Endothelial cell of umbilical vein (primary cell): ENCODE data around the gene LIPE. TPM values are rescaled to one million over a fixed set of nuclear protein-coding genes. Genes with fewer than 3 reads are reported as not detected.

Experiments used
- BruUV-seq: library from RNA; stranded (reverse); fragments of 400-500 nt; replicated peaks from 2 replicates; lab custom pipeline; 2021; lab: Mats Ljungman, UMichigan
- CTCF ChIA-PET: fragments of 300-600, 350-600 bp; sonication (Branson Sonifier 250); formaldehyde crosslinking; loops from one replicate; lab custom pipeline; 2021; ENCODE audit warnings: antibody characterized with exemption, inconsistent platforms; lab: Charles Lee
- POLR2A ChIA-PET: fragments of 300-600, 350-600 bp; sonication (Branson Sonifier 250); formaldehyde crosslinking; loops from one replicate; lab custom pipeline; 2021; ENCODE audit warnings: antibody characterized with exemption, inconsistent platforms; lab: Charles Lee
- DNase-seq: peaks from one replicate; pipeline ENCODE4 v3.0.0-alpha.2; 2011; ENCODE audit warnings: low read depth, low spot score
- FAIRE-seq: peaks from 2 replicates; lab custom pipeline; 2011; peaks lifted over from hg19 to GRCh38; lab: Jason Lieb, UNC
- H2AFZ ChIP-seq: 2 replicates; pipeline ENCODE4 v1.6.0; 2012; ENCODE audit warnings: low read depth, low read length, control low read depth, inconsistent platforms
- H3K27ac ChIP-seq: 2 replicates; pipeline ENCODE4 v1.5.1; 2011; ENCODE audit warnings: low read depth, mild to moderate bottlenecking, control low read depth, low read length, moderate library complexity; ENCODE audit not compliant: insufficient read depth
- H3K27me3 ChIP-seq, 2 experiments: 2 replicates each; pipeline versions ENCODE4 v1.6.0 to v1.6.1; 2011; ENCODE audit warnings: low read length in 2 of 2, mixed read lengths in 1 of 2; ENCODE audit not compliant: control insufficient read depth in 2 of 2, insufficient read depth in 2 of 2
- H3K36me3 ChIP-seq, 2 experiments: 2 replicates in 1 of 2; 3 replicates in 1 of 2; pipeline ENCODE4 v1.5.1; 2011; ENCODE audit warnings: low read length in 2 of 2, mild to moderate bottlenecking in 1 of 2, moderate library complexity in 1 of 2; ENCODE audit not compliant: control insufficient read depth in 2 of 2, insufficient read depth in 2 of 2; ENCODE audit errors: extremely low read depth in 1 of 2
- H3K4me1 ChIP-seq: 3 replicates; pipeline ENCODE4 v1.5.1; 2011; ENCODE audit warnings: mild to moderate bottlenecking, low read length; ENCODE audit not compliant: control insufficient read depth, insufficient read depth; ENCODE audit errors: extremely low read depth
- H3K4me2 ChIP-seq: 2 replicates; pipeline ENCODE4 v1.6.1; 2011; ENCODE audit warnings: low read length, control low read depth, mixed read lengths; ENCODE audit not compliant: insufficient read depth
- H3K4me3 ChIP-seq, 3 experiments: fragments of 200-600 bp in 1 of 3; sonication (generic), shearing (Covaris generic) in 1 of 3; replicated peaks in 1 of 3; 2 replicates each; pipeline ENCODE4 v1.5.1; 2011 to 2016; ENCODE audit warnings: control low read depth in 3 of 3, low read length in 3 of 3, mild to moderate bottlenecking in 2 of 3, inconsistent platforms in 1 of 3, low read depth in 1 of 3, moderate library complexity in 1 of 3; ENCODE audit not compliant: insufficient read depth in 1 of 3
- H3K79me2 ChIP-seq: 2 replicates; pipeline ENCODE4 v1.6.0; 2012; ENCODE audit warnings: low read length, inconsistent platforms; ENCODE audit not compliant: control insufficient read depth, insufficient read depth
- H3K9ac ChIP-seq: replicated peaks from 2 replicates; pipeline ENCODE3; 2011; ENCODE audit warnings: low read length, control low read depth; ENCODE audit not compliant: insufficient read depth; ENCODE audit errors: extremely low read depth
- H3K9me1 ChIP-seq: replicated peaks from 3 replicates; pipeline ENCODE4 v1.6.0; 2011; ENCODE audit warnings: mild to moderate bottlenecking, low read length; ENCODE audit not compliant: control insufficient read depth, insufficient read depth; ENCODE audit errors: extremely low read depth
- H3K9me3 ChIP-seq: replicated peaks from 2 replicates; pipeline ENCODE4 v1.5.1; 2012; ENCODE audit warnings: low read length, inconsistent platforms; ENCODE audit not compliant: control insufficient read depth, insufficient read depth
- H4K20me1 ChIP-seq: replicated peaks from 2 replicates; pipeline ENCODE3; 2011; ENCODE audit warnings: mild to moderate bottlenecking, low read length; ENCODE audit not compliant: control insufficient read depth, insufficient read depth; ENCODE audit errors: extremely low read depth
- EZH2 ChIP-seq: IDR thresholded peaks from 2 replicates; pipeline ENCODE4 v1.6.1; 2012; ENCODE audit warnings: borderline replicate concordance, low read depth, mild to moderate bottlenecking, moderate library complexity, low read length, inconsistent platforms; ENCODE audit not compliant: severe bottlenecking
- GATA2 ChIP-seq: IDR thresholded peaks from 2 replicates; pipeline ENCODE4 v1.7.0; 2011; ENCODE audit warnings: low read depth, mild to moderate bottlenecking, moderate library complexity, mixed read lengths, low read length; ENCODE audit not compliant: insufficient read length, insufficient read depth
- MYC ChIP-seq: IDR thresholded peaks from one replicate; pipeline ENCODE4 v1.6.1; 2011; ENCODE audit warnings: mild to moderate bottlenecking, low read depth, low read length
- dilution Hi-C: fragments of 300-500 bp; cut with MboI; formaldehyde crosslinking; loops from one replicate; pipeline ENCODE4 v1.15.0; 2019; ENCODE audit warnings: low sequenced_read_pairs; ENCODE audit not compliant: extremely low pct_ligation_motif_present
- intact Hi-C: fragments of 100-400 bp; cut with micrococcal nuclease; formaldehyde crosslinking; loops from one replicate; pipeline ENCODE4 v1.10.0; 2022
- polyA plus RNA-seq, 4 experiments: library from polyadenylated mRNA; depleted of rRNA in 3 of 4; stranded (reverse) in 3 of 4; unstranded in 1 of 4; fragments of >200 nt; gene quantifications; 2 replicates each; pipeline versions ENCODE4 v1.2.1 to v1.2.3, GENCODE V29; 2011 to 2012; ENCODE audit warnings: missing spikeins in 1 of 4
- total RNA-seq: library from RNA; stranded (reverse); gene quantifications from 2 replicates; pipeline ENCODE4 v1.2.3, GENCODE V29; 2021
- TF ChIP-seq, protein P1 (sequence below), 2 donors: IDR thresholded peaks; 1 replicate in 1 of 2; 2 replicates in 1 of 2; pipeline ENCODE4 v1.5.1; 2011; ENCODE audit warnings: low read length in 2 of 2, mild to moderate bottlenecking in 2 of 2, moderate library complexity in 2 of 2, control low read depth in 1 of 2, inconsistent platforms in 1 of 2, low read depth in 1 of 2; ENCODE audit not compliant: insufficient read depth in 1 of 2; ENCODE audit errors: extremely low read depth in 1 of 2
- TF ChIP-seq, protein P2 (sequence below): IDR thresholded peaks from 2 replicates; pipeline ENCODE4 v1.6.1; 2011; ENCODE audit not compliant: insufficient read depth, insufficient read length

The LIPE gene
- total and polyA plus RNA-seq, 2 donors (not counting 3 experiments of a cell fraction or from before 2014, with no cell fraction given) = 3.8 to 13.5 TPM

DNA sequence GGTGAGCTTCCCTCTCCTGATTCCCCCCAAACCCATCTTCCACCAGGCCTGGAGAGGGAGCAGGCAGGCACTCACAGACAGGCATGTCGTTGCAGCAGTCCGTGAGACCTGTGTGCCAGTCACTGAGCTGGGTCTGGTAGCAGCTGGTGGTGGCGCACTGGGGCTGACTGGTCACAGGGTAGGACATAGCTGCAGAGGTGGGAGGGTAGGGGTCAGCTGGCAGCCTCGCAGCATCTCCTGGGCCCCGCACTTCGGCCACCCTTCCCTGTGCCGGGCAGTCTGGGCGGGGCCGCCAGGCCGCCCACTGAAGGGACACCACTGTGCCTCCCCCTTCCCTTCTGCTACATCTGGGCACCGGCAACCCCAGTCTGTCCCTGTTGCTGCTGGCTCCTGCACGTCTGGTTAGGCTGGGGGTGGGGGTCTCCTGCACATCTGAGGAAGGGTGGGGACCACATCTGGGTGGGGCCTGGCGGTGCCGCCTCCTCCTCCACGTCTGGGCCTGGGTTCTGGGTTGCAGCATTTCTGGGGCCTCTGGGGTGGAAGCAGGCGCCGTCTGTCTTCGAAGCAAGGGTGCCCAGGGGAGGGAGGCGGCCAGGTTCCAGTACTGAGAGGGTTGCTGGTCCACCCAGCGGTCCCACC is 38.2 kb downstream of the LIPE start:
- ChIA-PET POLR2A (no interaction called here), CTCF (interaction anchor here (1.2 kb wide), 1 partner anchor 12 kb away, joined by 3 read pairs; no protein-coding TSS in a partner anchor)
- no peak overlapping the region for H3K4me3 ChIP-seq
- H3K36me3 ChIP-seq = no peaks in the 10 kb centered on the region
- no peak for FAIRE-seq
- peaks cover 3% of the 10 kb centered on the region for H3K4me1 ChIP-seq
- no peaks in the 10 kb centered on the region for H4K20me1 ChIP-seq
- no peak overlapping the region for H3K27ac ChIP-seq
- no peak for DNase-seq
- H2AFZ ChIP-seq = no peak overlapping the region
- dilution Hi-C loops = no loop called here
- BruUV-seq = no TSS peak
- no peaks in the 10 kb centered on the region for H3K9me1 ChIP-seq
- H3K9me3 ChIP-seq = no peaks in the 10 kb centered on the region
- no peaks in the 10 kb centered on the region for H3K79me2 ChIP-seq
- H3K27me3 ChIP-seq = peaks cover 12 to 20% of the 10 kb centered on the region in 2 experiments
- H3K9ac ChIP-seq = no peak overlapping the region
- H3K4me2 ChIP-seq = no peak overlapping the region
- intact Hi-C loops = no loop called here
- TF ChIP-seq, protein P1, sequence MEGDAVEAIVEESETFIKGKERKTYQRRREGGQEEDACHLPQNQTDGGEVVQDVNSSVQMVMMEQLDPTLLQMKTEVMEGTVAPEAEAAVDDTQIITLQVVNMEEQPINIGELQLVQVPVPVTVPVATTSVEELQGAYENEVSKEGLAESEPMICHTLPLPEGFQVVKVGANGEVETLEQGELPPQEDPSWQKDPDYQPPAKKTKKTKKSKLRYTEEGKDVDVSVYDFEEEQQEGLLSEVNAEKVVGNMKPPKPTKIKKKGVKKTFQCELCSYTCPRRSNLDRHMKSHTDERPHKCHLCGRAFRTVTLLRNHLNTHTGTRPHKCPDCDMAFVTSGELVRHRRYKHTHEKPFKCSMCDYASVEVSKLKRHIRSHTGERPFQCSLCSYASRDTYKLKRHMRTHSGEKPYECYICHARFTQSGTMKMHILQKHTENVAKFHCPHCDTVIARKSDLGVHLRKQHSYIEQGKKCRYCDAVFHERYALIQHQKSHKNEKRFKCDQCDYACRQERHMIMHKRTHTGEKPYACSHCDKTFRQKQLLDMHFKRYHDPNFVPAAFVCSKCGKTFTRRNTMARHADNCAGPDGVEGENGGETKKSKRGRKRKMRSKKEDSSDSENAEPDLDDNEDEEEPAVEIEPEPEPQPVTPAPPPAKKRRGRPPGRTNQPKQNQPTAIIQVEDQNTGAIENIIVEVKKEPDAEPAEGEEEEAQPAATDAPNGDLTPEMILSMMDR (IDR thresholded peaks at IDR 0.05; ENCODE audit: extremely low read depth in 1 of 2, insufficient read depth in 1 of 2, low read depth in 1 of 2, low read length in 2 of 2) = no peak
- TF ChIP-seq, protein P2, sequence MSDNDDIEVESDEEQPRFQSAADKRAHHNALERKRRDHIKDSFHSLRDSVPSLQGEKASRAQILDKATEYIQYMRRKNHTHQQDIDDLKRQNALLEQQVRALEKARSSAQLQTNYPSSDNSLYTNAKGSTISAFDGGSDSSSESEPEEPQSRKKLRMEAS = no peak
- TF ChIP-seq EZH2 = no peak
- no peak for TF ChIP-seq MYC
- TF ChIP-seq GATA2 = no peak
